ENCODE data around the gene CPT1B.
A peak's percentile ranks its signal among the peaks of the same experiment; 100 is the strongest.

Gene CPT1B

GRCh38 chr22:50526108-50526833 is 52.0 kb downstream of the CPT1B start:
- no peak for DNase-seq (ENCODE audit: low read depth)
- peak; percentile 70 for TF ChIP-seq CTCF (IDR thresholded peaks at IDR 0.05; ENCODE audit: control insufficient read depth, extremely low read depth, insufficient read depth)
- peak overlapping the region; percentile 82 for H3K4me3 ChIP-seq (ENCODE audit: low read depth, low read length)

GRCh38 chr22:50525858-50526107 is 52.4 kb downstream of the CPT1B start:
- TF ChIP-seq CTCF (IDR thresholded peaks at IDR 0.05; ENCODE audit: control insufficient read depth, extremely low read depth, insufficient read depth), result no peak; the same call in 1 of the 2 replicates
- no peak for DNase-seq (ENCODE audit: low read depth)
- H3K4me3 ChIP-seq (ENCODE audit: low read depth, low read length), result peak overlapping the region; percentile 82

GRCh38 chr22:50525104-50525857 is 52.9 kb downstream of the CPT1B start, which contains the start of gene SCO2:
SCO2 (minus strand) TSS chr22:50525598; CDS start chr22:50524411, 1,187 bp downstream.
- peak; percentile 88 for DNase-seq (ENCODE audit: low read depth)
- peak within 1 kb of the TSS; percentile 82 for H3K4me3 ChIP-seq (ENCODE audit: low read depth, low read length)
- TF ChIP-seq CTCF (IDR thresholded peaks at IDR 0.05; ENCODE audit: control insufficient read depth, extremely low read depth, insufficient read depth), result peak; percentile 44; the same call in 1 of the 2 replicates

- H3K4me3 ChIP-seq (ENCODE audit: low read depth, low read length), result peak overlapping the region; percentile 82
- TF ChIP-seq CTCF (IDR thresholded peaks at IDR 0.05; ENCODE audit: control insufficient read depth, extremely low read depth, insufficient read depth), result no peak
- no peak for DNase-seq (ENCODE audit: low read depth)
Observed at GRCh38 chr22:50524676-50525103, 53.5 kb downstream of the CPT1B start.

- TF ChIP-seq CTCF (IDR thresholded peaks at IDR 0.05; ENCODE audit: control insufficient read depth, extremely low read depth, insufficient read depth), result no peak
- no peak for DNase-seq (ENCODE audit: low read depth)
- peak overlapping the region; percentile 82 for H3K4me3 ChIP-seq (ENCODE audit: low read depth, low read length)
Observed at GRCh38 chr22:50523806-50524675, 54.2 kb downstream of the CPT1B start.

- TF ChIP-seq CTCF (IDR thresholded peaks at IDR 0.05; ENCODE audit: control insufficient read depth, extremely low read depth, insufficient read depth), result no peak
- no peak for DNase-seq (ENCODE audit: low read depth)
- no peak overlapping the region for H3K4me3 ChIP-seq (ENCODE audit: low read depth, low read length)
Observed at GRCh38 chr22:50523458-50523805, 54.8 kb downstream of the CPT1B start.

Measured in LNCaP clone FGC (cell line).